Left ventricle myocardium inferior (tissue), 1 donor: ENCODE data around the gene GULP1. TPM values are rescaled to one million over a fixed set of nuclear protein-coding genes. Genes with fewer than 3 reads are reported as not detected.

Experiments used
- DNase-seq: peaks from one replicate; pipeline ENCODE4 v3.0.0-alpha.2; 2020
- H3K27ac ChIP-seq: fragments of 200-600 bp; replicated peaks from 2 replicates; pipeline ENCODE4 v1.8.0; 2021
- H3K27me3 ChIP-seq: fragments of 200-600 bp; 2 replicates; pipeline ENCODE4 v1.8.0; 2021; ENCODE audit warnings: low read depth
- H3K36me3 ChIP-seq: fragments of 200-600 bp; 2 replicates; pipeline ENCODE4 v1.8.0; 2021
- H3K4me1 ChIP-seq: fragments of 200-600 bp; 2 replicates; pipeline ENCODE4 v1.8.0; 2021
- H3K4me3 ChIP-seq: fragments of 200-600 bp; 2 replicates; pipeline ENCODE4 v1.8.0; 2021; ENCODE audit warnings: mild to moderate bottlenecking, moderate library complexity
- H3K9me3 ChIP-seq: fragments of 200-600 bp; replicated peaks from 2 replicates; pipeline ENCODE4 v1.8.0; 2021
- intact Hi-C: fragments of 100-400 bp; cut with micrococcal nuclease; formaldehyde crosslinking; loops from one replicate; pipeline ENCODE4 v1.11.0; 2022
- total RNA-seq: library from RNA; stranded (reverse); fragmentation: NEBNext Ultra II Directional; extraction: Animal tissue kit (Norgen Biotek cat#: 25700); gene quantifications from one replicate; pipeline ENCODE4 v1.2.1, GENCODE V29; 2021
- TF ChIP-seq, protein P1 (sequence below): fragments of 200-600 bp; IDR thresholded peaks from 2 replicates; pipeline ENCODE4 v1.8.0; 2021; ENCODE audit warnings: antibody characterized with exemption, mild to moderate bottlenecking, borderline replicate concordance
- donor health status: DM: no; HTN: yes; CAD: no; lungs with severe emphysema.

GULP1 gene
- total RNA-seq, 1 donor from 2014 or later: 5.7 TPM

DNA sequence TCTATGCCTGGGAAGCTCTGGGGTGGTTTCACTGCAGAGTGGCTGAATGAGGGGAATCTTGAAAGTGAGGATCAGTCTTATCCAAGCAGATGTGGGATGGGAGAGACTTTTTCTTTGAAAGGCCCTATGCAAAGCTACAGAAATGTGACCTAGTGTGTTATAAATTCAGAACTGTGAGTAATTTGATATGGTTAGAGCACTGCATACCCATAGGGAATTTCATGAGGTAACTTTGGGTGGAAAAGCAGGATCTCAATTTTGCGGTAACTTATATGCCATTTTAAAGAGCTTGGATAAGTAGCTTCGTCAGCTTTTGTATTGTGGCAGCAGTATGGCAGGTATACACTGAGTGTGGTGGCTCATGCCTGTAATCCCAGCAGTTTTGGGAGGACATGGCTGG is 40.9 kb downstream of the GULP1 start:
- intact Hi-C loops: no loop called here
- Histone ChIP-seq H3K27me3 (no peaks in the 10 kb centered on the region), H3K4me1 (peaks cover 31% of the 10 kb centered on the region), H3K4me3 (no peak overlapping the region), H3K27ac (peak overlapping the region; percentile 69), H3K36me3 (no peaks in the 10 kb centered on the region), H3K9me3 (no peaks in the 10 kb centered on the region)
- DNase-seq: no peak
- TF ChIP-seq, protein P1, sequence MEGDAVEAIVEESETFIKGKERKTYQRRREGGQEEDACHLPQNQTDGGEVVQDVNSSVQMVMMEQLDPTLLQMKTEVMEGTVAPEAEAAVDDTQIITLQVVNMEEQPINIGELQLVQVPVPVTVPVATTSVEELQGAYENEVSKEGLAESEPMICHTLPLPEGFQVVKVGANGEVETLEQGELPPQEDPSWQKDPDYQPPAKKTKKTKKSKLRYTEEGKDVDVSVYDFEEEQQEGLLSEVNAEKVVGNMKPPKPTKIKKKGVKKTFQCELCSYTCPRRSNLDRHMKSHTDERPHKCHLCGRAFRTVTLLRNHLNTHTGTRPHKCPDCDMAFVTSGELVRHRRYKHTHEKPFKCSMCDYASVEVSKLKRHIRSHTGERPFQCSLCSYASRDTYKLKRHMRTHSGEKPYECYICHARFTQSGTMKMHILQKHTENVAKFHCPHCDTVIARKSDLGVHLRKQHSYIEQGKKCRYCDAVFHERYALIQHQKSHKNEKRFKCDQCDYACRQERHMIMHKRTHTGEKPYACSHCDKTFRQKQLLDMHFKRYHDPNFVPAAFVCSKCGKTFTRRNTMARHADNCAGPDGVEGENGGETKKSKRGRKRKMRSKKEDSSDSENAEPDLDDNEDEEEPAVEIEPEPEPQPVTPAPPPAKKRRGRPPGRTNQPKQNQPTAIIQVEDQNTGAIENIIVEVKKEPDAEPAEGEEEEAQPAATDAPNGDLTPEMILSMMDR: no peak

DNA sequence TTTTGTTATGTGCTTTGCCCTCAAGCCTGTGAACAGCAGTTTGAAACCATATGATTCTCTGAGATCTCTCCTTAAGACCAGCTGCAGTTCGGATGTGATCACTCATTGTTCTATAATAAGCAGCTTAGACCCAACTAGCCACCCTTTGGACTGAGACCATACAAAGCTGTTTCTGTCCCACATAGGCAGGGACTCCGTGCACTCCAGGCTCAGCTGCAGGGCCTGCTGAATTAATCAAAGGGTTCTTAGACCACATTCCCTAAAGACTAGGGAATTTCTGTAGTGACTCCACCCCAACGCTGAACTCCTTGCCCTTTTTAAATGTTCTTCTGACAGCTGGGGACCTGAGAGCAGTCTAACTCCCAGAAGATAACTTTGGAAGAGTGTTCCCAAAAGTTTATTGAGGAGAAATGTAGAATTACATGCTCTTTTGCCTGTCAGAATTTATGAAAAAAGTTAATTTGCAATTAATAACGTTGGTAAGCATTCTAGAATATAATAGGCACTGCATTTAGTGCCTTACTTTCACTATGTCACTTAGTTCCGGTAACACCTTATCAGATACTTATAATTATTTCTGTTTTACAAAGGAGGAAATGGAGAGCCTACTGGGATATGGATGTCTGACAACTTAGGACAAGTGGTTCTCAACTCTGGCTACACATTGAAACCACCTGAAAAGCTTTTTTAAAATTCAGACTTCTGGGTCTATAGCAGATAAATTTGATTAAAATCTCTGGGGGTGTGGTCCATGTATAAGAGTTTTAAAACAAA is 42.3 kb downstream of the GULP1 start:
- TF ChIP-seq, protein P1: no peak
- no peaks in the 10 kb centered on the region for H3K36me3 ChIP-seq
- peak overlapping the region; percentile 69 for H3K27ac ChIP-seq
- H3K4me1 ChIP-seq: peaks cover 31% of the 10 kb centered on the region
- peak overlapping the region; percentile 31 for H3K4me3 ChIP-seq
- DNase-seq: peak; percentile 26
- H3K27me3 ChIP-seq: no peaks in the 10 kb centered on the region
- H3K9me3 ChIP-seq: no peaks in the 10 kb centered on the region
- intact Hi-C loops: no loop called here

DNA sequence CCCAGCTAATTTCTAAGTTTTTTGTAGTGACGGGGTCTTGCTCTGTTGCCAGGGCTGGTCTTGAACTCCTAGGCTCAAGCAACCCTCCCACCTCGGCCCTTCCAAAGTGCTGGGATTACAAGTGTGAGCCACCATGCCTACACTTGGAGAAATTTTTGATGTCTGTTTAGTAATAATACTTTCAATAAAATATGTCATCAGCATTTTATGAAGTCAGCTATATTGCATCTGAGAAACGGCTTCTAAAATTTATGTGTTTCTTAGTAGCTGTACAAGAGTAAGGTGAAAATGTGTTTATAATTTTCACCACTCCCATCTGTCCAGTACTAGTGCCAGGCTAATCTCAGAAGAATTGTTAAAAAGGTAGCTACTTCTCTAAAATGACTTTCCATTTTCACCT is 46.8 kb downstream of the GULP1 start:
- H3K4me1 ChIP-seq: peaks cover 20% of the 10 kb centered on the region
- no peak overlapping the region for H3K4me3 ChIP-seq
- intact Hi-C loops: no loop called here
- H3K36me3 ChIP-seq: no peaks in the 10 kb centered on the region
- TF ChIP-seq, protein P1: no peak
- no peak overlapping the region for H3K27ac ChIP-seq
- no peaks in the 10 kb centered on the region for H3K27me3 ChIP-seq
- H3K9me3 ChIP-seq: no peaks in the 10 kb centered on the region
- DNase-seq: no peak

DNA sequence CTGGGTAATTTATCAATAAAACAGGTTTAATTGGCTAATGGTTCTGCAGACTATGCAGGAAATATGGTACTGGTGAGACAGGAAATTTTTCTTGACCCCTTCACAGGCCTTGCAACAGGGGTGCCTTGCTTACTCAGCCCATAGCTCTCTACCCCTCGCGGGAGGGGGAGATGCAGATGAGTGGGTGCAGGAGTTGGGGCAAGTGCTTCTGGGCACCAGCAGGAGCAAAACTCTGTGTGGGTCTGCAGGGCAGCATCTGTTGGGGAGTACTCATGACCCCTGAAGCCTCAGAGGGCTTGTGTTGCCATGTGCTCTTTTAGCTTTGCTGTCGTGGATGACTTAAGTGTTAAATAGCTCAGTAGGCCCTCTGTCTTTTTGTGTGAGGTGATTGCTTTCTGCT is 48.6 kb downstream of the GULP1 start:
- TF ChIP-seq, protein P1: no peak
- no peak overlapping the region for H3K4me3 ChIP-seq
- DNase-seq: no peak
- H3K36me3 ChIP-seq: no peaks in the 10 kb centered on the region
- no peaks in the 10 kb centered on the region for H3K27me3 ChIP-seq
- H3K9me3 ChIP-seq: no peaks in the 10 kb centered on the region
- no peak overlapping the region for H3K27ac ChIP-seq
- intact Hi-C loops: no loop called here
- H3K4me1 ChIP-seq: peaks cover 6% of the 10 kb centered on the region

DNA sequence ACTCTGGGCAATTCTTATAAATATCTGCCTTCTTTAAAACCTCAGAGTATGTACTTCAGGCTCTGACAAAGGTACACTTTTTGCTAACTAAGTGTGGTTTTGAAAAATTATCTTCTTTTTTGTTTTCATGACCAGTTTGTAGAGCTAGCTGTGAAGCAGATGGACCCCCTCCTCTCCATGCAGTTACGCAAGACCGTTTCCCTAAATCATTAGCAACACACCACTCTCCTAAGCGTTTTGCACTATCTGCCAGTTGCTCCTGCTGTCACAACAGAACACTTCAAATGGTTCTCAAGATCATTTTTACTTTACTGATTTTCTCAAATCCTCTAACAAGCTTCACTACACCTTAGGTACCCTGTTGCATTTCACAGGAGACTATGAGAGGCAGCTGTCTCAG is 53.3 kb downstream of the GULP1 start:
- H3K27me3 ChIP-seq: no peaks in the 10 kb centered on the region
- no peaks in the 10 kb centered on the region for H3K9me3 ChIP-seq
- H3K27ac ChIP-seq: no peak overlapping the region
- no peak for DNase-seq
- no peaks in the 10 kb centered on the region for H3K36me3 ChIP-seq
- TF ChIP-seq, protein P1: no peak
- H3K4me1 ChIP-seq: no peaks in the 10 kb centered on the region
- no peak overlapping the region for H3K4me3 ChIP-seq
- intact Hi-C loops: no loop called here
